HFF-Myc (cell line): ENCODE results near the gene ZNF280B.

ENCODE experiments used
- DNase-seq: peaks from one replicate; pipeline ENCODE4 v3.0.0-alpha.2; 2011; ENCODE audit warnings: low read depth; ENCODE audit errors: extremely low read depth
- H3K4me3 ChIP-seq: replicated peaks from 2 replicates; pipeline ENCODE4 v1.5.1; 2011; ENCODE audit warnings: low read depth, mild to moderate bottlenecking, control low read depth, low read length
- TF ChIP-seq, protein P1 (sequence below): IDR thresholded peaks from 2 replicates; pipeline ENCODE4 v1.5.1; 2012; ENCODE audit warnings: mild to moderate bottlenecking, low read depth, low read length, control low read depth; ENCODE audit errors: missing control alignments

Gene ZNF280B

DNA sequence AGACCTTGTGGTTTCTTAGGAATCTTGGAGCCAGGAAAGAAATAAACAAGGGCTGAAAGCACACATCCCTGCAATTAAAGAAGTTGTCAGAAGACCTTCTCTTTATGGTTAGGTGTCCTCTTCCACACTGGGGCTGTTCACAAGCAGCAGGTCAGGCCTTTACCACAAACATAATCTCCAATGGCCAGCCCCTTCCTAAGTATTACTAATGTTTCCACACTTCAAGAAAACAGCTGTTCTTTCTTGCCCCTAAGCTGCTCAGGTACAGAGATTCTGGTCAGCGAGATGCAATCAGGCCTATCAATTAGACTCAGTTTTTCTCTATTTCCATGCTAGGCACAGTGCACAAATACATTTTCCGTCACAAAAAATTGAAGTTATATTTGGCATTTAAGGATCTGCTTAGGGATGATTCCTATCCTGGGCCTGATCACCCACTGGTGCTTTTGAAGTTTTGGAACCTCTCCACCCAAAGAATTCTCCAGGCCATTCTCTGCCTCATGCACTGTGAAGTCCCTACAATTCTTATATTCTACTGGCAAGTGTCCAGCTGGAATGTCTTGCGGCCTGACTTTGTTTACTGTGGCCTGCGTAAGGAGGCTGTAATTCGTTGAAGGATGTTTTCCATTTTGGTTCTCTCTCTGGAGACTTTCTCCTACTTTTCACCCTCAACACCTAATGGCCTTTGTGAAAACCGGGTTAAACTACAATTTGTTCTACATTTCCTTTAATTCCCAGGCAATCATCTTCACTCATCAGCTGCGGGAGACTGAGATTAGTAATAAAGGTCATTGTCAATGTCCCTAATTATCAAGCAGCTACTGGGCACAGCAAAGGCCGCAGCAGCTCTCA lies 45.4 kb upstream of the ZNF280B start:
- no peak overlapping the region for H3K4me3 ChIP-seq
- no peak for DNase-seq

DNA sequence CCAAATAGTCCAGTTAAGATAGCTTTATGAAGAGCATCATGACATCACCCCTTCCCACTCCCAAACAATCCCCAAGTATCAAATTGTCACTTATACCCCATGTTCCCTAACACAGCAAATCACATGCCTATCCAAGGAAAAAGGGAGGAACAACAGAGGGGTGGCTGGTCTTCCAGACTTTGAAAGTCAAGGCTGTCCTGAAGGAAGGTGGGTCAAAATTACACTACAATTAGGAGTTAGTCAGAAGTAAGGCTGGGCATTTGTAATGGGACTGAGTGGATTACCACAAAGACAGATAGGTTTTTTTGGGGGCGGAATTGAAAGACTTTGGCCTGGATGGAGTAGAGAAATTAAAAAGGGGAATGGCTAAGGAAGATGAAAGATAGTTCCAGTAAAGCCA lies 44.6 kb upstream of the ZNF280B start:
- TF ChIP-seq, protein P1, sequence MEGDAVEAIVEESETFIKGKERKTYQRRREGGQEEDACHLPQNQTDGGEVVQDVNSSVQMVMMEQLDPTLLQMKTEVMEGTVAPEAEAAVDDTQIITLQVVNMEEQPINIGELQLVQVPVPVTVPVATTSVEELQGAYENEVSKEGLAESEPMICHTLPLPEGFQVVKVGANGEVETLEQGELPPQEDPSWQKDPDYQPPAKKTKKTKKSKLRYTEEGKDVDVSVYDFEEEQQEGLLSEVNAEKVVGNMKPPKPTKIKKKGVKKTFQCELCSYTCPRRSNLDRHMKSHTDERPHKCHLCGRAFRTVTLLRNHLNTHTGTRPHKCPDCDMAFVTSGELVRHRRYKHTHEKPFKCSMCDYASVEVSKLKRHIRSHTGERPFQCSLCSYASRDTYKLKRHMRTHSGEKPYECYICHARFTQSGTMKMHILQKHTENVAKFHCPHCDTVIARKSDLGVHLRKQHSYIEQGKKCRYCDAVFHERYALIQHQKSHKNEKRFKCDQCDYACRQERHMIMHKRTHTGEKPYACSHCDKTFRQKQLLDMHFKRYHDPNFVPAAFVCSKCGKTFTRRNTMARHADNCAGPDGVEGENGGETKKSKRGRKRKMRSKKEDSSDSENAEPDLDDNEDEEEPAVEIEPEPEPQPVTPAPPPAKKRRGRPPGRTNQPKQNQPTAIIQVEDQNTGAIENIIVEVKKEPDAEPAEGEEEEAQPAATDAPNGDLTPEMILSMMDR, result no peak
- DNase-seq, result no peak

More for the DNA sequence above, 45.4 kb upstream of the ZNF280B start:
- TF ChIP-seq, protein P1, result no peak

DNA sequence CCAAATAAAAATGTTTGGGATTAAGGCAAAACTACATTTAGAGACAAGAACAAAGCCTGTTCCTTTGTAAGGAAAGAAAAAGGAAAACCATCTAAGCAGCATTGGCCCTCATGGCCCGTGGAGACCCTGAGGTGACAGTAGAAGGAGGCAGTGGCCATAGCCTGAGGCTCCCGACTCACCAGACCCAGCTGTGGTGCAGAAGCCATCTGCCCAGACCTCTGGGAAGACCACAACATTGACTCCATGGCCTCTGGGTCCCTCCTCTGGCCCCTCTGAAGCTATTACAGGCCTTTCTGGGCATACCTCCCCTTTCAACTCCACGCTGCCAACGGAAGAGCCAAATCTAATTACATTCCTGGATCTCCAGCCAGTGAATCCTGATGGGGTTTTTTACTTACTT lies 44.1 kb upstream of the ZNF280B start:
- no peak overlapping the region for H3K4me3 ChIP-seq
- TF ChIP-seq, protein P1, result no peak
- DNase-seq, result no peak

More for the DNA sequence above, 44.6 kb upstream of the ZNF280B start:
- H3K4me3 ChIP-seq, result no peak overlapping the region

DNA sequence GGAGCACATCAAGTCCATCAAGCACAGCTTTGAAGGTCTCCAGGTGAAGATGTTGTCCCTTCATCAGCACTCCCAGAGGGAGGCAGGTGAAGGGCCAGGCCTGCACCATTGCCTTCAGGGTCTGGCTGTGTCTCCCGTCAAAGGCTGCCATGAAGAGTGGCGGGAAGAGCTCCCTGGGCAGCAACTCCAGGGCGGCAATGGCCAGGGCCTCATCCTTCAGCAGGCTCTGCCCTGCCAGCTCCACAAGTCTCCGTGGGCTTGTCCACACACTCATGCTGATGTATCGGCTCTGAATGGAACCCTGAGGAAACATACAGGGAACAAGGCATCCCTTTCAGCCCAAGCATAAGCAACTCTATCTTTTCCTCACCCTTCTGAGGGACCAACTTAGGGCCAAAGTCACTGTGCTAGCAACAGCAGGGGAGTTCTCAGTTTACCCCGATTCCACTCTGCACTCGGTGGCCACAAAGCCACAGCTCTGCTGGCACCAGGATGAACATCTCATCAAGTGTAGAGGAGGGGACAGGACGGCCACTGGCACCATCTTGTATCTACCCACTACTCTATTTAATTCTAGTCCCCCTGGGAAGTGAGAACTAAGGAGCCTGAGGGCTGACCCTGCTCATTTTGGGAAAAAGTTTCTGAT lies 42.4 kb upstream of the ZNF280B start:
- TF ChIP-seq, protein P1, result no peak

DNA sequence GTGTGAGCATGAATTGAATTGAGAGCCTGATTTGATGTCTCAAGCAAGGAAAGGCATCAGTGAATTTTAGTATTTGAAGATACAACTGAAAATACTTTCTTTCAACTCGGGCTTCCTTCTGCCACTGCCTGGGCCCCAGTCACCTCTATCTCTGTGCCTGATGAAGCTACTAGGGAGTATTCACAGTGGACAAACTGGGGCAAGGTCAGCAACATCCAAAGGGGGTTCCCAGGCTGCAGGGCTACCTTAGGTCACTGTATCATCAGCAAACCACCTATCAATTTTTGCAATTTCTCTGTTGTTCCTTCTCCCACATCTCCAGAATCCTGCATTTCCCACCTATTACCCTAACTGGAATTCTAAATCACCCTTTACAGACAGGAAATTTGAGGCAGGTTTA lies 40.4 kb upstream of the ZNF280B start:
- TF ChIP-seq, protein P1, result no peak
- no peak for DNase-seq

More for the DNA sequence above, 42.4 kb upstream of the ZNF280B start:
- no peak overlapping the region for H3K4me3 ChIP-seq
- DNase-seq, result no peak

DNA sequence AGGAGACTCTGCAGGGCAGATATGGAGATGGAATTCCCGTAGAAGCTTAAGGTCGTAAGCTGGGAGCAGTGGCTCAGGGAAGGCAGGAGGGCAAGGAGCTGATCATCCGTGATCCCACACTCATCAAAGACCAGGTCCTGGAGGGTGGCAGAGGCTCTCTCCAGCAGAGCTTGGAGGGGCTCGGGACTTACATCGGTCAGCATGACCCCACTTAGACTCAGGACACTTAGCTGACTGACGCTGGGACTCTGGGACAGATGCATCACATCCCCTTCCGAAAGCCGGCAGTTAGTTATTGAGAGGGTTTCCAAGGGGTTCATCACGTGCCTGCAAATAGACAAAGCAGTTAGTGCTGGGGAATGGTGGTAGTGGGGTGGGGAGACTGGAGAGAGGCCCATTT lies 39.8 kb upstream of the ZNF280B start:
- DNase-seq, result no peak
- TF ChIP-seq, protein P1, result no peak
- no peak overlapping the region for H3K4me3 ChIP-seq

More for the DNA sequence above, 40.4 kb upstream of the ZNF280B start:
- no peak overlapping the region for H3K4me3 ChIP-seq
